ENCODE measurements around the gene NDUFA6. TPM values are rescaled to one million over a fixed set of nuclear protein-coding genes. Genes with fewer than 3 reads are reported as not detected.

The NDUFA6 gene
- total and polyA plus RNA-seq, 2 of the 13 experiments (the other 11 are each of a cell fraction or from before 2014, with no cell fraction given), result 68.5 to 87.8 TPM

GRCh38 chr22:42079319-42080251 is 11.0 kb downstream of the NDUFA6 start, which contains the start of gene SMDT1 (continued):
- no peak for TF ChIP-seq PRPF4 (IDR thresholded peaks at IDR 0.05; ENCODE audit: low read depth, low read length, poor library complexity, severe bottlenecking)
- no peak for TF ChIP-seq ZNF431 (CRISPR knock-in tag; IDR thresholded peaks at IDR 0.05; ENCODE audit: borderline replicate concordance, low read depth)
- TF ChIP-seq ZNF10 (CRISPR knock-in tag; IDR thresholded peaks at IDR 0.05; ENCODE audit: borderline replicate concordance, low read depth), result no peak
- peak; percentile 64; the same call in 1 of the 2 replicates for TF ChIP-seq BORCS8-MEF2B (CRISPR knock-in tag; IDR thresholded peaks at IDR 0.05)
- peak; percentile 23; the same call in 1 of the 2 replicates for TF ChIP-seq HIC2 (CRISPR knock-in tag; IDR thresholded peaks at IDR 0.05; ENCODE audit: low read depth)
- TF ChIP-seq POLR2AphosphoS2 (IDR thresholded peaks at IDR 0.05; ENCODE audit: low read depth, low read length), result no peak
- TF ChIP-seq NFE2L1 (CRISPR knock-in tag; IDR thresholded peaks at IDR 0.05; ENCODE audit: borderline replicate concordance), result 0 out of 2 replicates have a peak, but pooled peaks have one; percentile 68
- no peak; the same call in 1 of the 2 replicates for TF ChIP-seq SOX5 (CRISPR knock-in tag; IDR thresholded peaks at IDR 0.05; ENCODE audit: borderline replicate concordance)
- TF ChIP-seq HHEX (CRISPR knock-in tag; IDR thresholded peaks at IDR 0.05), result no peak
- peak; percentile 71; the same call in 1 of the 2 replicates for TF ChIP-seq RXRA (CRISPR knock-in tag; IDR thresholded peaks at IDR 0.05)
- no peak for TF ChIP-seq KLF9 (CRISPR knock-in tag; IDR thresholded peaks at IDR 0.05; ENCODE audit: low read depth)
- TF ChIP-seq DBP (CRISPR knock-in tag; IDR thresholded peaks at IDR 0.05; ENCODE audit: not compliant biosample characterization), result no peak
- no peak for TF ChIP-seq ZNF143 (CRISPR knock-in tag; IDR thresholded peaks at IDR 0.05)
- TF ChIP-seq FOXO4 (CRISPR knock-in tag; conservative IDR thresholded peaks at IDR 0.05), result no peak
- 0 out of 2 replicates have a peak, but pooled peaks have one; percentile 66 for TF ChIP-seq DNMT1 (CRISPR knock-in tag; IDR thresholded peaks at IDR 0.05)
- TF ChIP-seq DMAP1 (CRISPR knock-in tag; IDR thresholded peaks at IDR 0.05), result peak; percentile 89
- no peak for TF ChIP-seq MBNL3 (CRISPR knock-in tag; conservative IDR thresholded peaks at IDR 0.05)
- no peak for TF ChIP-seq ZUFSP (CRISPR knock-in tag; IDR thresholded peaks at IDR 0.05; ENCODE audit: borderline replicate concordance)
- TF ChIP-seq ZNF264 (CRISPR knock-in tag; IDR thresholded peaks at IDR 0.05), result peak; percentile 56; the same call in 1 of the 2 replicates
- no peak; the same call in 1 of the 2 replicates for TF ChIP-seq ATF2 (CRISPR knock-in tag; IDR thresholded peaks at IDR 0.05)
- TF ChIP-seq JUN (CRISPR knock-in tag; IDR thresholded peaks at IDR 0.05), result no peak; the same call in 1 of the 2 replicates
- peak; percentile 97 for TF ChIP-seq TAF1 (CRISPR knock-in tag; IDR thresholded peaks at IDR 0.05)

All from HepG2 (cell line).